Stomach smooth muscle (tissue), 2 donors: ENCODE results near the gene ITGA8.

Experiments
- H3K27ac ChIP-seq: one replicate; pipeline ENCODE4 v1.7.0; 2013; ENCODE audit warnings: mild to moderate bottlenecking, low read length, inconsistent platforms
- H3K27me3 ChIP-seq, 2 donors: one replicate each; pipeline ENCODE4 v1.7.0; 2013; ENCODE audit warnings: low read length in 2 of 2; ENCODE audit not compliant: insufficient read depth in 2 of 2, control insufficient read depth in 1 of 2
- H3K36me3 ChIP-seq, 2 donors: one replicate each; pipeline ENCODE4 v1.7.0; 2013; ENCODE audit warnings: low read length in 2 of 2; ENCODE audit not compliant: control insufficient read depth in 2 of 2, insufficient read depth in 2 of 2
- H3K4me1 ChIP-seq: one replicate; pipeline ENCODE4 v1.7.0; 2013; ENCODE audit warnings: low read length; ENCODE audit not compliant: control insufficient read depth, insufficient read depth
- H3K4me3 ChIP-seq, 2 donors: one replicate each; pipeline ENCODE4 v1.7.0; 2013; ENCODE audit warnings: low read length in 2 of 2
- H3K9ac ChIP-seq, 2 donors: one replicate each; pipeline ENCODE4 v1.7.0; 2013; ENCODE audit warnings: low read length in 2 of 2, mild to moderate bottlenecking in 1 of 2
- H3K9me3 ChIP-seq, 2 donors: one replicate each; pipeline ENCODE4 v1.7.0; 2013; ENCODE audit warnings: low read length in 2 of 2; ENCODE audit not compliant: control insufficient read depth in 2 of 2
- donor health status: healthy.
- donor health status: Pancreatic carcinoma.

ITGA8 gene

GRCh38 chr10:15516256-15517085 lies 203.3 kb downstream of the ITGA8 start:
- no peak overlapping the region for H3K4me3 ChIP-seq
- H3K9ac ChIP-seq: no peak overlapping the region
- no peaks in the 10 kb centered on the region for H3K9me3 ChIP-seq
- H3K4me1 ChIP-seq: no peaks in the 10 kb centered on the region
- H3K36me3 ChIP-seq: no peaks in the 10 kb centered on the region
- no peaks in the 10 kb centered on the region for H3K27me3 ChIP-seq
- H3K27ac ChIP-seq: no peak overlapping the region

GRCh38 chr10:15515202-15515601 lies 204.5 kb downstream of the ITGA8 start:
- H3K9ac ChIP-seq: no peak overlapping the region
- no peaks in the 10 kb centered on the region for H3K36me3 ChIP-seq
- H3K9me3 ChIP-seq: no peaks in the 10 kb centered on the region
- H3K4me1 ChIP-seq: no peaks in the 10 kb centered on the region
- no peak overlapping the region for H3K4me3 ChIP-seq
- no peak overlapping the region for H3K27ac ChIP-seq
- H3K27me3 ChIP-seq: no peaks in the 10 kb centered on the region

GRCh38 chr10:15510963-15511362 lies 208.8 kb downstream of the ITGA8 start:
- no peak overlapping the region for H3K9ac ChIP-seq
- no peaks in the 10 kb centered on the region for H3K4me1 ChIP-seq
- no peak overlapping the region for H3K27ac ChIP-seq
- H3K4me3 ChIP-seq: no peak overlapping the region
- no peaks in the 10 kb centered on the region for H3K36me3 ChIP-seq
- no peaks in the 10 kb centered on the region for H3K27me3 ChIP-seq
- no peaks in the 10 kb centered on the region for H3K9me3 ChIP-seq

GRCh38 chr10:15505329-15505728 lies 214.4 kb downstream of the ITGA8 start:
- no peaks in the 10 kb centered on the region for H3K4me1 ChIP-seq
- no peaks in the 10 kb centered on the region for H3K36me3 ChIP-seq
- no peak overlapping the region for H3K9ac ChIP-seq
- peaks cover 0 to 2% of the 10 kb centered on the region in 2 donors for H3K27me3 ChIP-seq
- H3K9me3 ChIP-seq: no peaks in the 10 kb centered on the region
- no peak overlapping the region for H3K4me3 ChIP-seq
- H3K27ac ChIP-seq: no peak overlapping the region

GRCh38 chr10:15504101-15504840 lies 215.5 kb downstream of the ITGA8 start:
- no peaks in the 10 kb centered on the region for H3K36me3 ChIP-seq
- no peak overlapping the region for H3K4me3 ChIP-seq
- peaks cover 0 to 7% of the 10 kb centered on the region in 2 donors for H3K9me3 ChIP-seq
- no peaks in the 10 kb centered on the region for H3K4me1 ChIP-seq
- H3K27ac ChIP-seq: no peak overlapping the region
- peaks cover 0 to 2% of the 10 kb centered on the region in 2 donors for H3K27me3 ChIP-seq
- H3K9ac ChIP-seq: no peak overlapping the region

- Histone ChIP-seq H3K9me3 (peaks cover 0 to 7% of the 10 kb centered on the region in 2 donors), H3K9ac (no peak overlapping the region), H3K4me3 (no peak overlapping the region), H3K27ac (no peak overlapping the region), H3K27me3 (no peaks in the 10 kb centered on the region), H3K4me1 (no peaks in the 10 kb centered on the region), H3K36me3 (no peaks in the 10 kb centered on the region)
Observed at GRCh38 chr10:15494850-15495506, 224.7 kb downstream of the ITGA8 start.

- no peaks in the 10 kb centered on the region for H3K36me3 ChIP-seq
- H3K27ac ChIP-seq: no peak overlapping the region
- H3K4me1 ChIP-seq: no peaks in the 10 kb centered on the region
- H3K4me3 ChIP-seq: no peak overlapping the region
- H3K9ac ChIP-seq: no peak overlapping the region
- peaks cover 0 to 2% of the 10 kb centered on the region in 2 donors for H3K27me3 ChIP-seq
- no peaks in the 10 kb centered on the region for H3K9me3 ChIP-seq
Observed at GRCh38 chr10:15491856-15492642, 227.7 kb downstream of the ITGA8 start.

- H3K27me3 ChIP-seq: peaks cover 0 to 2% of the 10 kb centered on the region in 2 donors
- H3K9me3 ChIP-seq: no peaks in the 10 kb centered on the region
- H3K27ac ChIP-seq: no peak overlapping the region
- no peak overlapping the region for H3K9ac ChIP-seq
- H3K36me3 ChIP-seq: no peaks in the 10 kb centered on the region
- no peaks in the 10 kb centered on the region for H3K4me1 ChIP-seq
- no peak overlapping the region for H3K4me3 ChIP-seq
Observed at GRCh38 chr10:15489431-15489830, 230.3 kb downstream of the ITGA8 start.

GRCh38 chr10:15487376-15487775 lies 232.3 kb downstream of the ITGA8 start:
- no peaks in the 10 kb centered on the region for H3K4me1 ChIP-seq
- H3K4me3 ChIP-seq: no peak overlapping the region
- H3K9ac ChIP-seq: no peak overlapping the region
- no peaks in the 10 kb centered on the region for H3K9me3 ChIP-seq
- H3K27me3 ChIP-seq: peaks cover 0 to 2% of the 10 kb centered on the region in 2 donors
- H3K36me3 ChIP-seq: no peaks in the 10 kb centered on the region
- H3K27ac ChIP-seq: no peak overlapping the region

- H3K4me3 ChIP-seq: no peak overlapping the region
- H3K9ac ChIP-seq: no peak overlapping the region
- H3K27ac ChIP-seq: no peak overlapping the region
- no peaks in the 10 kb centered on the region for H3K9me3 ChIP-seq
- H3K36me3 ChIP-seq: no peaks in the 10 kb centered on the region
- H3K4me1 ChIP-seq: no peaks in the 10 kb centered on the region
- H3K27me3 ChIP-seq: peaks cover 0 to 2% of the 10 kb centered on the region in 2 donors
Observed at GRCh38 chr10:15486404-15486803, 233.3 kb downstream of the ITGA8 start.
